ENCODE results near the gene C1QA.

GRCh38 chr1:22619798-22620197, 16.6 kb upstream of the C1QA start:
- TF ChIP-seq YY1 (IDR thresholded peaks at IDR 0.05; ENCODE audit: insufficient read depth, insufficient read length): no peak
- no peak for TF ChIP-seq ZNF274 (IDR thresholded peaks at IDR 0.05; ENCODE audit: low read depth, low read length)

Data from NT2/D1 (cell line).